Raji (cell line): ENCODE measurements around the gene FBXO33.

ENCODE experiments used
- POLR2A ChIP-seq: IDR thresholded peaks from 2 replicates; pipeline ENCODE4 v1.6.1; 2011; ENCODE audit warnings: low read depth, low read length, control low read depth; ENCODE audit not compliant: insufficient read depth

Gene FBXO33

DNA sequence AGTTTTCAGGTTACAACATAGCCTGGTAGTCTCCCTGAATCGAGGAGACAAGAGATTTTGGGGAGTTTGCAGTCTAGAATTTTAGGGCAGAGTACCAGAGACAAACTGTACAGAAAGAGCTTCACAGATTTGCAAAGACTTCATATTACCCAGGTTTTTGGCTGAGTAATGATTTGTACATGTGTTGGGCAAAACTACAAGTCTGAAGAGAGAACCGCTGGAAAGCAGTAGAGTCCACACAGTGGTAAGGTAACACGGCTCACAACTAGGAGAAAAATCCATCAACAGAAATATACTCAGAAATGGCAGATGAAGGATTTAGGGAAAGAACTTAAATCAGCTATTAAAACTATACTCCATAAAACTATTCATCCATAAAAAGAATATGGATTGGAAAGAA, 25.7 kb downstream of the FBXO33 start:
- no peak for TF ChIP-seq POLR2A

GRCh38 chr14:39398382-39398781, 33.9 kb downstream of the FBXO33 start:
- TF ChIP-seq POLR2A: no peak

GRCh38 chr14:39396448-39396847, 35.8 kb downstream of the FBXO33 start:
- no peak for TF ChIP-seq POLR2A

- no peak for TF ChIP-seq POLR2A
Observed at GRCh38 chr14:39395555-39396254, 36.5 kb downstream of the FBXO33 start.

- no peak for TF ChIP-seq POLR2A
Observed at GRCh38 chr14:39393289-39393688, 38.9 kb downstream of the FBXO33 start.

DNA sequence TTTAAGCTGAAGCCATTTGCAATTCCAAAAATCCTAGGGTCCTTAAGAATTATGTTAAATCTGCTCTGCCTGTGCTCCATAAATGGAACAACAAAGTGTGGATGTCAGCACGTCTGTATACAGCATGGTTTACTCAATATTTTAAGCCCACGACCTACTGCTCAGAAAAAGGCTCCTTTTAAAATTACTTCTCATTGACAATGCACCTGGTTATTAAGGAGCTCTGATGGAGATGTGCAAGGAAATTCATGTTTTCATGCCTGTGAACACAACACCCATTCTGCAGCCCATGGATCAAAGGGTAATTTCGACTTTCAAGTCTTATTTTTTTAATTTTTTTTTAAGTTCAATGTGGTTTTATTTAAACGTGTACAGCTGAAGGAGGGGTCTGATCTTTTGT, 48.1 kb downstream of the FBXO33 start:
- no peak for TF ChIP-seq POLR2A

DNA sequence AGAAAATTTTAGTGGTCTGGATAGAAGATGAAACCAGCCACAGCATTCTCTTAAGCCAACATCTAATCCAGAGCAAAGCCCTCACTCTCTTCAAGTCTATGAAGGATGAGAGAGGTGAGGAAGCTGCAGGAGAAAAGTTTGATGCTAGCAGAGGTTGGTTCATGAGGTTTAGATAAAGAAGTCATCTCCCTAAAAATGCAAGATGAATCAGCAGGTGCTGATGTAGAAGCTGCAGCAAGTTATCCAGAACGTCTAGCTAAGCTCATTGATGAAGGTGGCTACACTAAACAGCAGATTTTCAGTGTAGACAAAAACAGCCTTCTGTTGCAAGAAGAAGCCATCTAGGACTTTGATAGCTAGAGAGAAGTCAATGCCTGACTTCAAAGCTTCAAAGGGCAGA, 48.5 kb downstream of the FBXO33 start:
- TF ChIP-seq POLR2A: no peak

GRCh38 chr14:39383026-39383660, 49.1 kb downstream of the FBXO33 start:
- TF ChIP-seq POLR2A: no peak

GRCh38 chr14:39382463-39382862, 49.8 kb downstream of the FBXO33 start:
- no peak for TF ChIP-seq POLR2A

DNA sequence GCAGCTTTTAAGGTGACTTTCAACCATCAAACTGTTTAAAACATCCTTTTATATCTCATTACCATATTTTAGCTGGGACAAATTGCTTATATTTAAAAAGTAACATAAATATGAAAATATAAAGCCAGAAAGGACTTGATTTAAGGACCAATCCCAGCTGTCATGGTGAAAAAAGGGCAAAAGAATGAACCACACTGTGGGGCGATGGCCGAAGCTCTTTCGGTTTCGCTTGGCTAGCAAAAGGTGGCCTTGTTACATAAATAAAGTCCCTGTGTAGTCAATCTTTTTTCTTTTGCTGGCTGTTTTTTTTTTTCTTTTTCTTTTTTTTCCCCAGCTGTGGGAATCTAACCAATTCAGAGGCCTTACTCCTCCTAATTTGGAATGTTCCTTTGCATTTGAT, 50.9 kb downstream of the FBXO33 start:
- TF ChIP-seq POLR2A: no peak

DNA sequence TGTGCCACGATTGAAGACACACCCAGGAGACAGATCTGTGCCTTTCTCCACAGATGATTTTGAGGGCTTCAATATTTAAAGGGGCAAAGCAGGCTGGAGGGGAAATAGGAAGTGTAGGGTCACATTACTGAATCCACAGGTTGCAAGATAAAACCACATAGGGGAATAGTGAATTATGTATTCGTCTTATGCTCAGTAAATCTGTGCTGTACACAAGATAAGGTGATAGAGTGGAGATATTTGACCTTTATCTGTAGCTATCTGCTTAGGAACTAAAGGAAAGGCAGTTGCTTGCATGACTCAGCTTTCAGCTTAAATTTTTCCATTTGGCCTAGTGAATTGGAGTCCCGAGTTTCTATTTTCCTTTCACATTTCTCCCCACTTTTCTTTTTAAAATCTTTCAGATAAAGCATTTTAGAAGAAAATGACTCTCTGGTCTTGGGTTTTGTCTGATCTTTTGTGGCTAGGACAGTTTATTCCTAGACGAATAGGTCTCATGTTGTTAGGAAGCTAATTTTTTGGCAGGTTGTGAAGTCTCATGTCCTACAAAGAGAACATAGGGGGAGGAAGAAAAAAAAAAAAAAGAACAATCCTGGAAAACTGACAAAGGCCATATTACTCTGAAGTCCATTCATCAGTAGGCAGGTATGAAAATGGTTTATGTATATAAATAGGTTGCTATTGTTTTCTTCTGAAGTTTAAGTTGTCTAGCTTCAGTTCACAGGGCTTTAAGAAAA, 55.4 kb downstream of the FBXO33 start:
- no peak for TF ChIP-seq POLR2A

- no peak for TF ChIP-seq POLR2A
Observed at GRCh38 chr14:39374851-39375250, 57.4 kb downstream of the FBXO33 start.

DNA sequence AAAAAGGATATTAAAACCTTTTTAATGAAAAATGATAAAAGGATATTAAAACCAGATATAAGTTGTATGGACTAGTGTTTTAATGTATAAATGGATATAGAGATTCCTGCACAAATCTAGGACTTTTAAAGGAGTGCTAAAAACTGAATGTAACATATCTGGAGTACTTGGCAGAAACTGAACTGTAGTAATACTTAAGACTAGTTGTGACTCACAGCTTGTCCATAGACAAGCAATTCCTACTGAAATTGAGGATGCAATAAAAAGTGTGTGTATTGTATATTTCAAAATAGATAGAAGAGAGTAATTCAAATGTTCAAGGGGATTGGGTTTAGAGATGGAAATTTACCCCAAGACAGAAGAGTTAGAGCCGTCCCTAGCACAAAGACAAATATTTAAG, 59.6 kb downstream of the FBXO33 start:
- TF ChIP-seq POLR2A: no peak

DNA sequence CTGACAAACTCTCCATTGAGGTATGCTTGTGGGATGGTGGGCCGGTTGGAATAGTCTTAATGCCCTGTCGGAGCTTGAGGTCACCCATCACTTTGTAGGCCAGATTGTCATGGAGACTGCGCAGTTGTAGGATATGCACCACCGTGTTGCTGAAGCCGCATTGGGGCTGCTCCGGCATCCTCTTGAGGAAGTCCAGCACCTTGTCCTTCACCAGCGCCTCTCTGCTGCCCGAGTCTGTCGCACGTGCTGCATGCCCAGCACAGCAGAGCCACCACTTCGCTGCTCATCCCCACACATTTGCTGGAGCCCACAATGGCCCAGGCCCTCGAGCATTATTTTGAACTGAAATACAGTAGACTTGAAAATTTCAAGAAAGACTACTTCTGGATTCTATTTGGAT, 61.8 kb downstream of the FBXO33 start:
- no peak for TF ChIP-seq POLR2A

- no peak for TF ChIP-seq POLR2A
Observed at GRCh38 chr14:39369029-39369428, 63.2 kb downstream of the FBXO33 start.
